ENCODE data around the gene CNTN5. TPM values are rescaled to one million over a fixed set of nuclear protein-coding genes. Genes with fewer than 3 reads are reported as not detected.
"Not testable (repeated sequence)": the region's sequence is repeated elsewhere in the genome, so short reads cannot be mapped to it uniquely, and the experiment has no call there.

Gene CNTN5
- total RNA-seq, 2 experiments from 2014 or later, result not detected

GRCh38 chr11:99814738-99815137, 794.0 kb downstream of the CNTN5 start:
- Mint-ChIP-seq H3K4me3 (no peak overlapping the region), H3K36me3 (ENCODE audit: low read depth) (no peaks in the 10 kb centered on the region), H3K27ac (no peak overlapping the region), H3K9me3 (peaks cover 14% of the 10 kb centered on the region), H3K4me1 (ENCODE audit: low read depth) (no peaks in the 10 kb centered on the region), H3K27me3 (no peaks in the 10 kb centered on the region)
- intact Hi-C loops (cut with micrococcal nuclease), result no loop called here
- TF ChIP-seq CTCF (IDR thresholded peaks at IDR 0.05), result no peak
- ATAC-seq, result no peak
- ChIA-PET POLR2A (no interaction called here), CTCF (no interaction called here)
- DNase-seq, result no peak

- Mint-ChIP-seq H3K36me3 (ENCODE audit: low read depth) (no peaks in the 10 kb centered on the region), H3K27me3 (no peaks in the 10 kb centered on the region), H3K9me3 (peaks cover 12% of the 10 kb centered on the region), H3K4me1 (ENCODE audit: low read depth) (no peaks in the 10 kb centered on the region), H3K27ac (no peak overlapping the region), H3K4me3 (no peak overlapping the region)
- ChIA-PET POLR2A (no interaction called here), CTCF (no interaction called here)
- no peak for ATAC-seq
- TF ChIP-seq CTCF (IDR thresholded peaks at IDR 0.05), result no peak
- no peak for DNase-seq
- intact Hi-C loops (cut with micrococcal nuclease), result no loop called here
Observed at GRCh38 chr11:99818991-99819390, 798.2 kb downstream of the CNTN5 start.

GRCh38 chr11:99822846-99823565, 802.3 kb downstream of the CNTN5 start:
- POLR2A ChIA-PET, result no interaction called here

GRCh38 chr11:99836739-99837138, 816.0 kb downstream of the CNTN5 start:
- H3K4me3 Mint-ChIP-seq; H3K4me1 Mint-ChIP-seq (ENCODE audit: low read depth); POLR2A ChIA-PET; H3K36me3 Mint-ChIP-seq (ENCODE audit: low read depth); ATAC-seq; DNase-seq; H3K27me3 Mint-ChIP-seq; CTCF ChIA-PET; intact Hi-C loops (cut with micrococcal nuclease); H3K27ac Mint-ChIP-seq: not testable (repeated sequence)
- H3K9me3 Mint-ChIP-seq, result peaks cover 11% of the 10 kb centered on the region

More at GRCh38 chr11:99822846-99823565, 802.3 kb downstream of the CNTN5 start:
- Mint-ChIP-seq H3K27ac (no peak overlapping the region), H3K4me3 (no peak overlapping the region), H3K4me1 (ENCODE audit: low read depth) (no peaks in the 10 kb centered on the region), H3K36me3 (ENCODE audit: low read depth) (no peaks in the 10 kb centered on the region), H3K27me3 (no peaks in the 10 kb centered on the region), H3K9me3 (peaks cover 2% of the 10 kb centered on the region)
- ATAC-seq (no peak), DNase-seq (no peak)
- intact Hi-C loops (cut with micrococcal nuclease), result no loop called here
- CTCF ChIA-PET, result no interaction called here
- no peak for TF ChIP-seq CTCF (IDR thresholded peaks at IDR 0.05)

GRCh38 chr11:99841885-99842284, 821.1 kb downstream of the CNTN5 start:
- peaks cover 4% of the 10 kb centered on the region for H3K9me3 Mint-ChIP-seq
- CTCF ChIA-PET, result no interaction called here
- ATAC-seq, result no peak
- H3K4me3 Mint-ChIP-seq, result no peak overlapping the region
- TF ChIP-seq CTCF (IDR thresholded peaks at IDR 0.05), result no peak
- POLR2A ChIA-PET, result no interaction called here
- intact Hi-C loops (cut with micrococcal nuclease), result no loop called here
- H3K27me3 Mint-ChIP-seq, result no peaks in the 10 kb centered on the region
- no peak overlapping the region for H3K27ac Mint-ChIP-seq
- H3K4me1 Mint-ChIP-seq (ENCODE audit: low read depth), result no peaks in the 10 kb centered on the region
- DNase-seq, result no peak
- H3K36me3 Mint-ChIP-seq (ENCODE audit: low read depth), result no peaks in the 10 kb centered on the region

Measured in activated CD8-positive, alpha-beta T cell treated with anti-CD3 and anti-CD28 coated beads for 36 hours (primary cell).